Spinal cord (tissue), 10 donors: Measurements from ENCODE around the gene KIAA1755. TPM values are rescaled to one million over a fixed set of nuclear protein-coding genes. Genes with fewer than 3 reads are reported as not detected.

Experiments used
- DNase-seq, 6 donors: peaks; one replicate each; pipeline versions ENCODE4 v3.0.0 to v3.0.0-alpha.2; 2013 to 2015; ENCODE audit warnings: low spot score in 6 of 6, low read depth in 4 of 6
- H3K27ac ChIP-seq: one replicate; pipeline ENCODE4 v1.5.1; 2013; ENCODE audit warnings: low read depth, low read length, control low read depth
- H3K27me3 ChIP-seq: one replicate; pipeline ENCODE4 v1.6.1; 2013; ENCODE audit warnings: low read length; ENCODE audit not compliant: control insufficient read depth, insufficient read depth
- H3K36me3 ChIP-seq: one replicate; pipeline ENCODE4 v1.6.1; 2013; ENCODE audit warnings: low read length; ENCODE audit not compliant: control insufficient read depth, insufficient read depth
- H3K4me1 ChIP-seq: one replicate; pipeline ENCODE4 v1.6.1; 2013; ENCODE audit warnings: low read length; ENCODE audit not compliant: control insufficient read depth, insufficient read depth
- H3K4me3 ChIP-seq: one replicate; pipeline ENCODE4 v1.5.1; 2013; ENCODE audit warnings: low read depth, low read length, control low read depth
- H3K9me3 ChIP-seq: one replicate; pipeline ENCODE4 v1.6.1; 2013; ENCODE audit warnings: low read length; ENCODE audit not compliant: control insufficient read depth, insufficient read depth
- WGBS: methylation state at CpG from one replicate; pipeline ENCODE4 v1.1.5; 2013; ENCODE audit warnings: missing lambda C conversion rate; ENCODE audit not compliant: insufficient coverage; 5-methylcytosine and 5-hydroxymethylcytosine counted together
- polyA plus RNA-seq, 2 donors: library from polyadenylated mRNA; unstranded; fragments of 120-200 nt; gene quantifications; one replicate each; pipeline ENCODE4 v1.2.1, GENCODE V29; 2013; ENCODE audit not compliant: insufficient read length in 2 of 2
- total RNA-seq, 2 donors: library from RNA; depleted of rRNA in 1 of 2; stranded (reverse); fragments of 120-200 nt in 1 of 2; fragments of >200 nt in 1 of 2; gene quantifications; one replicate each; pipeline versions ENCODE4 v1.2.3 to v1.2.4, GENCODE V29; 2013 to 2014
- donor health status: healthy.

Gene KIAA1755
- total and polyA plus RNA-seq, 4 donors = 20.8 to 51.5 (median 33.6) TPM

DNA sequence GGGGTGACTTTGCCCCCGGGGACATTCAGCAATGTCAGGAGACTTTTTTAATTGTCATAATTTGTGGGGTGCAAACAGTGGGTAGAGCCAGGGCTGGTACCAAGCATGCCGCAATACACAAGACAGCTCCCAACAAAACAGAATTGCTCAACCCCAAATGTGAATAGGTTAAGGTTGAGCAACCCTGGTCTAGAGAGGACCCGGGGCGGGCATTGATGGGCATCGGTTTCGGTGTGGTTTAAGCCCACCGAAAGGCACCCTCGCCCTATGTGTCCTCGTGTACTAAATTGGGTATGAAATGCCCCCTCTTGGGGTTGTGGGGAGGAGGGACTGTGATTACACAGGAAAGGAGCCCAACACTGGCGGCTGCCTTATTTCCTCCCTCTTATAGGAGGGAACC is 36.0 kb downstream of the KIAA1755 start:
- Histone ChIP-seq H3K27ac (no peak overlapping the region), H3K9me3 (no peaks in the 10 kb centered on the region), H3K4me3 (no peak overlapping the region), H3K36me3 (peaks cover 7% of the 10 kb centered on the region), H3K4me1 (peaks cover 12% of the 10 kb centered on the region), H3K27me3 (no peaks in the 10 kb centered on the region)
- no peak for DNase-seq
- WGBS = 94% methylated on average over 6 of the region's 10 CpGs

- Histone ChIP-seq H3K36me3 (peaks cover 7% of the 10 kb centered on the region), H3K27ac (no peak overlapping the region)
Measured at GRCh38 chr20:38223743-38224100, 36.8 kb downstream of the KIAA1755 start.

GRCh38 chr20:38222923-38223742 is 37.4 kb downstream of the KIAA1755 start:
- Histone ChIP-seq H3K27me3 (no peaks in the 10 kb centered on the region), H3K4me1 (peaks cover 15% of the 10 kb centered on the region), H3K27ac (no peak overlapping the region), H3K36me3 (peaks cover 7% of the 10 kb centered on the region), H3K9me3 (no peaks in the 10 kb centered on the region), H3K4me3 (no peak overlapping the region)
- DNase-seq = no peak
- 76% methylated on average over 4 of the region's 7 CpGs for WGBS

More at GRCh38 chr20:38223743-38224100, 36.8 kb downstream of the KIAA1755 start:
- H3K4me1 ChIP-seq = peaks cover 12% of the 10 kb centered on the region
- no peak for DNase-seq
- no peaks in the 10 kb centered on the region for H3K9me3 ChIP-seq
- WGBS = 79% methylated on average over 2 of the region's 3 CpGs
- no peaks in the 10 kb centered on the region for H3K27me3 ChIP-seq
- no peak overlapping the region for H3K4me3 ChIP-seq

GRCh38 chr20:38222231-38222922 is 38.2 kb downstream of the KIAA1755 start:
- Histone ChIP-seq H3K27ac (no peak overlapping the region), H3K36me3 (peaks cover 4% of the 10 kb centered on the region), H3K27me3 (no peaks in the 10 kb centered on the region), H3K4me3 (no peak overlapping the region), H3K4me1 (peaks cover 15% of the 10 kb centered on the region), H3K9me3 (no peaks in the 10 kb centered on the region)
- WGBS = 67% methylated on average over 12 of the region's 12 CpGs
- DNase-seq = peak in 2 of 6 donors; percentile 60 to 70

- H3K27ac ChIP-seq = no peak overlapping the region
- H3K4me1 ChIP-seq = peaks cover 15% of the 10 kb centered on the region
- H3K9me3 ChIP-seq = no peaks in the 10 kb centered on the region
- H3K27me3 ChIP-seq = no peaks in the 10 kb centered on the region
- DNase-seq = peak in 5 of 6 donors; percentile 48 to 92 (median 61)
- no peak overlapping the region for H3K4me3 ChIP-seq
- 3% methylated on average over 8 of the region's 11 CpGs for WGBS
- peaks cover 8% of the 10 kb centered on the region for H3K36me3 ChIP-seq
Measured at GRCh38 chr20:38221119-38221589, 39.4 kb downstream of the KIAA1755 start.

DNA sequence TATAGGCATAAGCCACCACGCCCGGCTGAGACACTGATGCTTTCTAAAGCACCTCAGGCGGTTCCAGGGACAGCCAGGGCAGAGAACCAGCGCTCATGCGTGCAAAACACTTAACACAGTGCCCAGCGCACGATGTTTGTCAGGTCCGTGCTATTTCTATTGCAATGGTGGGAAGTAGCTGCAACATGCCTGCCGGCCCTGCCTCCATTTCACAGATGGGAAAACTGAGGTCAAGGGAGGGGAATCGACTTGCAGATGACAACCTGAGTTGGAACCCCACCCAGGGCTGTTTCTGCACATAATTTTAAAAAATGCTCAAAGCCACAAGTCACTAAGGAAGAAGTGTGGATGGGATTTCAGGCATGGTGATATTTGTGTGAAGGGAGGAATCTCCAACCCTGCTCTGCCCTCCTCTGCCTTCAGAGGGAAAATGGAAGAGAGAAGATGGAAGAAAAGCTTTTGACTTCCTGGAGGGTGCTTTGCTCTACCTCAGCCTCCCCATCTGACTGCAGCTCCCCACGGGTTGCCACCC is 39.9 kb downstream of the KIAA1755 start:
- WGBS = 69% methylated on average over 10 of the region's 11 CpGs
- DNase-seq = no peak

DNA sequence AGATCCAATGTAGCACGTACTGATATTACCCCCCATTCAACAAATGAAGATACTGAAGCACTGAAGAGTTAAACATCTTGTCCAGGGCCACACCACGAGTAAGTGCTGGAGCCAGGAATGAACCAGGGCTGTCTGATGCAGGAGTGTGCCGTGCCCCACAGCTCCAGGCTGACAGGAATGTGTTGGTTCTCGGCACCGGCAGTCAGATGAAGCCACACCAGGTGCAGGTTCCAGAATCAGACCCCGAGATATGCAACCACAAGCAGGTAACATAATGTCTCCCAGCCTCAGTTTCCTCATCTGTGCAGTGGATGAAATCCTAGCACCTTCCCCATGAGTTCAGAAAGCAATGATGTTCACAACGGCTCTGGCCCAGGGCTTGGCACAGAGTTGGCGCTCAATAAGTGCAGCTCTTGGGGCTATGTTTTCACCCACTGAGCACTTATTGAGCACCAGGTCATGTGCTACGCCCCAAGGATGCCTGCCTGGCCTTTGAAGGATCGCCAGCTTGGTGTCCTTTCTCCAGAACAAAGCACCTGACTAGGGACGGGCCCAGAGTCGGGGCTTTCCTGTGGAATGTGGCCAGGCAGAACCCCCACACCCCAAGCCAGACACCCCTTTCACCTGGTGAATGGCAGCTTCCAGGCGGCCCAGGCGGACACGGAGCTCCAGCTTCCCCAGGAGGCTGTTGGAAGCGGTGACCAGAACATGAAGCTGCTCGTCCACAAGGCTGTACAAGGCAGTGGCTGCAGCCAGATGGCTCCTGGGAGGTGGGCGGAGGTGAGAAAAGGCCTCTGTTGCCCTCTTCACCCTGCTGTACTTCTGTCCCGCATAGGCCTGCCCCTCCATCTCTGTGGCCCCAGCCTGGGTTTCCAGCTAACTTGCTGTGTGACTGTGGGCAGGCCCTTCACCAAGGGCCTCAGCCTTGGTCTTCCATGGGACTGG is 41.3 kb downstream of the KIAA1755 start:
- Histone ChIP-seq H3K36me3 (peaks cover 8% of the 10 kb centered on the region), H3K27ac (no peak overlapping the region), H3K4me1 (peaks cover 28% of the 10 kb centered on the region), H3K27me3 (no peaks in the 10 kb centered on the region), H3K4me3 (no peak overlapping the region), H3K9me3 (no peaks in the 10 kb centered on the region)
- 87% methylated on average over 19 of the region's 19 CpGs for WGBS
- DNase-seq = no peak

More for the DNA sequence above, 39.9 kb downstream of the KIAA1755 start:
- H3K4me3 ChIP-seq = no peak overlapping the region
- no peaks in the 10 kb centered on the region for H3K9me3 ChIP-seq
- peaks cover 15% of the 10 kb centered on the region for H3K4me1 ChIP-seq
- peaks cover 8% of the 10 kb centered on the region for H3K36me3 ChIP-seq
- no peaks in the 10 kb centered on the region for H3K27me3 ChIP-seq
- H3K27ac ChIP-seq = no peak overlapping the region

DNA sequence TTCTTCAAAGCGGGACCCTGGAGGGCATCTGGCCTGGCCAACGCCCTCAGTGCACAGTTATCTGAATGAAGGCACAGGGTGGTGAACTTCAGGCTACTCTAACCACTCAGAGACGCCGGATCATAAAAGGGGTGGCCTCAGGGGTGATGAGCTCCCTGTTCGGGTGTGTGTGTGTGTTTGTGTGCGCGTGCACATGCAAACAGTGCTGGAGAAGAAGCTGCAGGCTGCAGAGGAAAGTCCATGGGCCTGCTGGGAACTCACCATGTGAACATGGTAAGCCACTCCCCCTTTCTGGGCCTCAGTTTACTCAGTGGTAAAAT is 42.0 kb downstream of the KIAA1755 start:
- Histone ChIP-seq H3K4me3 (no peak overlapping the region), H3K4me1 (peaks cover 32% of the 10 kb centered on the region), H3K9me3 (no peaks in the 10 kb centered on the region), H3K27me3 (no peaks in the 10 kb centered on the region), H3K36me3 (peaks cover 8% of the 10 kb centered on the region), H3K27ac (no peak overlapping the region)
- DNase-seq = no peak
- 79% methylated on average over 4 of the region's 7 CpGs for WGBS
